SK-N-SH (cell line): Measurements from ENCODE around the gene ZFAND2A. TPM values are rescaled to one million over a fixed set of nuclear protein-coding genes. Genes with fewer than 3 reads are reported as not detected.

Source experiments
- CTCF ChIA-PET: fragments of 300-600, 350-600 bp; formaldehyde crosslinking; extraction: SDS; loops from one replicate; lab custom pipeline; 2021; lab: Yijun Ruan, JAX
- POLR2A ChIA-PET: fragments of 350-600 bp; sonication (Branson Sonifier 250); formaldehyde crosslinking; extraction: SDS; loops from one replicate; lab custom pipeline; 2020; ENCODE audit warnings: antibody characterized with exemption, inconsistent platforms; lab: Yijun Ruan, JAX
- DNase-seq: peaks from one replicate; pipeline ENCODE4 v3.0.0; 2012
- H2AFZ ChIP-seq: fragments of 200-600 bp; sonication (generic); 2 replicates; pipeline ENCODE4 v1.8.1; 2016; ENCODE audit warnings: antibody characterized with exemption, mild to moderate bottlenecking, low read depth
- H3F3A ChIP-seq: fragments of 200-600 bp; sonication (generic); replicated peaks from 2 replicates; pipeline ENCODE3; 2016; ENCODE audit warnings: antibody characterized with exemption, mild to moderate bottlenecking; ENCODE audit not compliant: insufficient read depth
- H3K27ac ChIP-seq, 2 experiments: fragments of 200-500 bp in 1 of 2; fragments of 200-600 bp in 1 of 2; sonication (Bioruptor generic) in 1 of 2; sonication (generic), shearing (Covaris generic) in 1 of 2; 2 replicates each; pipeline versions ENCODE4 v1.5.1 to v1.6.1; 2014 to 2016; ENCODE audit warnings: low read depth in 2 of 2, inconsistent platforms in 1 of 2, low read length in 1 of 2, mild to moderate bottlenecking in 1 of 2, mixed read lengths in 1 of 2
- H3K27me3 ChIP-seq: fragments of 200-600 bp; sonication (generic), shearing (Covaris generic); 2 replicates; pipeline ENCODE4 v1.6.1; 2016; ENCODE audit warnings: mixed run types; ENCODE audit not compliant: insufficient read depth
- H3K36me3 ChIP-seq, 2 experiments: fragments of 200-500 bp in 1 of 2; fragments of 200-600 bp in 1 of 2; sonication (Bioruptor generic) in 1 of 2; sonication (generic) in 1 of 2; replicated peaks in 1 of 2; 2 replicates each; pipeline versions ENCODE3 to v1.5.1; 2014 to 2016; ENCODE audit warnings: low read length in 1 of 2, mild to moderate bottlenecking in 1 of 2; ENCODE audit not compliant: insufficient read depth in 2 of 2, control insufficient read depth in 1 of 2
- H3K4me1 ChIP-seq, 2 experiments: fragments of 200-500 bp in 1 of 2; fragments of 200-600 bp in 1 of 2; sonication (Bioruptor generic) in 1 of 2; sonication (generic), shearing (Covaris generic) in 1 of 2; 2 replicates each; pipeline versions ENCODE4 v1.5.1 to v1.6.1; 2014 to 2016; ENCODE audit warnings: low read depth in 1 of 2, low read length in 1 of 2, mixed run types in 1 of 2; ENCODE audit not compliant: insufficient read depth in 2 of 2, control insufficient read depth in 1 of 2
- H3K4me2 ChIP-seq: fragments of 200-600 bp; sonication (generic), shearing (Covaris generic); 2 replicates; pipeline ENCODE4 v1.6.1; 2017; ENCODE audit warnings: mixed run types
- H3K4me3 ChIP-seq, 2 experiments: fragments of 200-500 bp in 1 of 2; fragments of 200-600 bp in 1 of 2; sonication (Bioruptor generic) in 1 of 2; sonication (generic), shearing (Covaris generic) in 1 of 2; 2 replicates each; pipeline versions ENCODE4 v1.5.1 to v1.8.1; 2014 to 2016; ENCODE audit warnings: low read depth in 2 of 2, inconsistent platforms in 1 of 2, low read length in 1 of 2, mild to moderate bottlenecking in 1 of 2, mixed read lengths in 1 of 2, moderate library complexity in 1 of 2
- H3K79me2 ChIP-seq: fragments of 200-600 bp; sonication (generic); 2 replicates; pipeline ENCODE4 v1.8.1; 2017; ENCODE audit warnings: mild to moderate bottlenecking; ENCODE audit not compliant: insufficient read depth
- H3K9ac ChIP-seq: fragments of 200-600 bp; sonication (generic); 2 replicates; pipeline ENCODE4 v1.6.1; 2017; ENCODE audit warnings: mixed run types
- H3K9me2 ChIP-seq: fragments of 200-600 bp; sonication (generic); 2 replicates; pipeline ENCODE4 v1.6.1; 2017; ENCODE audit warnings: mixed run types
- H3K9me3 ChIP-seq: fragments of 200-600 bp; sonication (generic); 2 replicates; pipeline ENCODE4 v1.6.1; 2017; ENCODE audit warnings: mixed run types, mild to moderate bottlenecking, moderate library complexity
- H4K20me1 ChIP-seq: fragments of 200-600 bp; sonication (generic); 2 replicates; pipeline ENCODE4 v1.6.1; 2017; ENCODE audit warnings: mild to moderate bottlenecking, mixed run types; ENCODE audit not compliant: insufficient read depth
- EP300 ChIP-seq, 2 experiments: IDR thresholded peaks; 2 replicates each; pipeline versions ENCODE4 v1.4.0 to v1.6.1; 2012; ENCODE audit warnings: borderline replicate concordance in 1 of 2, low read depth in 1 of 2, low read length in 1 of 2
- FOXJ3 ChIP-seq: sonication (generic); formaldehyde crosslinking; IDR thresholded peaks from 2 replicates; pipeline ENCODE4 v1.5.1; 2020; ENCODE audit warnings: mild to moderate bottlenecking, missing genetic modification reagents
- FOXM1 ChIP-seq: IDR thresholded peaks from 2 replicates; pipeline ENCODE4 v1.4.0; 2012; ENCODE audit warnings: low read depth, mild to moderate bottlenecking
- JUND ChIP-seq: IDR thresholded peaks from 2 replicates; pipeline ENCODE4 v1.4.0; 2012
- MEF2A ChIP-seq: IDR thresholded peaks from 2 replicates; pipeline ENCODE4 v1.4.0; 2012; ENCODE audit warnings: low read depth, borderline replicate concordance
- MXI1 ChIP-seq: IDR thresholded peaks from 2 replicates; pipeline ENCODE4 v1.6.1; 2012; ENCODE audit warnings: mild to moderate bottlenecking, low read depth, low read length, improper control_type of control experiment
- NFIC ChIP-seq: IDR thresholded peaks from 2 replicates; pipeline ENCODE4 v1.4.0; 2012; ENCODE audit warnings: borderline replicate concordance
- NRF1 ChIP-seq: IDR thresholded peaks from 2 replicates; pipeline ENCODE4 v1.6.1; 2012; ENCODE audit warnings: low read depth, mild to moderate bottlenecking, low read length
- POLR2AphosphoS5 ChIP-seq: IDR thresholded peaks from 2 replicates; pipeline ENCODE4 v1.6.1; 2012; ENCODE audit warnings: low read depth, low read length
- RAD21 ChIP-seq: IDR thresholded peaks from 2 replicates; pipeline ENCODE4 v1.6.1; 2012; ENCODE audit warnings: mild to moderate bottlenecking, low read length
- RCOR1 ChIP-seq: fragments of 150-350 bp; IDR thresholded peaks from 2 replicates; pipeline ENCODE4 v1.6.1; 2017; ENCODE audit warnings: antibody characterized with exemption, low read length
- SIN3A ChIP-seq: IDR thresholded peaks from 2 replicates; pipeline ENCODE4 v1.6.1; 2012; ENCODE audit warnings: low read depth, mild to moderate bottlenecking, low read length, moderate library complexity, borderline replicate concordance
- SMC3 ChIP-seq: IDR thresholded peaks from 2 replicates; pipeline ENCODE4 v1.6.1; 2012; ENCODE audit warnings: low read depth, low read length, improper control_type of control experiment
- TAF1 ChIP-seq: IDR thresholded peaks from 2 replicates; pipeline ENCODE4 v1.6.1; 2012; ENCODE audit warnings: low read depth, mild to moderate bottlenecking, low read length, moderate library complexity, borderline replicate concordance
- YY1 ChIP-seq: IDR thresholded peaks from 2 replicates; pipeline ENCODE4 v1.4.0; 2012; ENCODE audit warnings: low read depth, mild to moderate bottlenecking
- WGBS: methylation state at CpG from one replicate; pipeline ENCODE4 v1.1.6; 2017; ENCODE audit warnings: low lambda C conversion rate; 5-methylcytosine and 5-hydroxymethylcytosine counted together
- polyA plus RNA-seq, 3 experiments: library from polyadenylated mRNA; depleted of rRNA; stranded (reverse); fragments of >200 nt; gene quantifications; 2 replicates each; pipeline ENCODE4 v1.2.3, GENCODE V29; 2012
- TF ChIP-seq, protein P1 (sequence below): IDR thresholded peaks from 2 replicates; pipeline ENCODE4 v1.4.0; 2012; ENCODE audit warnings: low read depth, borderline replicate concordance
- TF ChIP-seq, protein P2 (sequence below): IDR thresholded peaks from 2 replicates; pipeline ENCODE4 v1.4.0; 2012; ENCODE audit warnings: low read depth, borderline replicate concordance

The ZFAND2A gene
- polyA plus RNA-seq, 1 of the 3 experiments (the other 2 are of a cell fraction): 38.9 TPM

DNA sequence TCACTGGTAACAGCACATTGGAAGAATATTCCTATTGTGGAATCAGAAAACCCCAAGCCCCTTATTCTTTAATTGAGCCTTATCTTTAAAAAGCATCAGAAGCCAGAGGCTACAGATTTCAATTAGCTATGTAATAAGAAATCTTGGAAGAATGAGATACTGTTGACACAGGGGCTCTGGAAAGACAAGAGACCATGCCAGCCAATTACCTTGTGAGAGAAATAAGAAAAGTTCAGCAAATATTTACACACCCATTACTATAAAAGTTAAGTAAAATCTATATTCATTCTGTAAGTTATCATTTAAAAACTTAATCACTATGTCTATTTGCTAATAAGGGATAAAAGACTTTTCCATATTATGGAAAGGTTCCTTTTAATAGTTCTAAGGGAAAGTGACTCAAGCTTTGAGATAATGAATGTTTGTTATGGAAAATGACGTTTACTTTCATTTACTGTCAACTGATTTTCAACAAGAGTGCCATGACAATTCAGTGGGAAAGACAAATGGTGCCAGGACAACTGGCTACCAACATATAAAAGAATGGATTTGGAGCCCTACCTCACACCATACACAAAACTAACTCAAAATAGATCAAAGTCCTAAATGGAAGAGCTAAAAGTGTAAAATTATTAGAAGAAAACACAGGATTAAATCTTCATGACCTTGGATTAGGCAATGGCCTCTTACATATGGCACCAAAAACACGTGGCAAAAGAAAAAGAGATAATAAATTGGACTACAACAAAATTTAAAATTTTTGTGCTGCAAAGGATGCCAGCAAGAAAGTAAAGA lies 28.3 kb downstream of the ZFAND2A start:
- H3K9me3 ChIP-seq: no peaks in the 10 kb centered on the region
- CTCF ChIA-PET: interaction anchor here (0.9 to 3.9 kb wide), 6 partner anchors 12 to 139 kb away, joined by 3 to 18 read pairs (median 10); partner anchors contain the start of gene GPER1
- WGBS: 93% methylated on average over 2 of the region's 2 CpGs
- no peak for TF ChIP-seq NFIC
- no peak for TF ChIP-seq JUND
- TF ChIP-seq RAD21: no peak
- TF ChIP-seq, protein P1, sequence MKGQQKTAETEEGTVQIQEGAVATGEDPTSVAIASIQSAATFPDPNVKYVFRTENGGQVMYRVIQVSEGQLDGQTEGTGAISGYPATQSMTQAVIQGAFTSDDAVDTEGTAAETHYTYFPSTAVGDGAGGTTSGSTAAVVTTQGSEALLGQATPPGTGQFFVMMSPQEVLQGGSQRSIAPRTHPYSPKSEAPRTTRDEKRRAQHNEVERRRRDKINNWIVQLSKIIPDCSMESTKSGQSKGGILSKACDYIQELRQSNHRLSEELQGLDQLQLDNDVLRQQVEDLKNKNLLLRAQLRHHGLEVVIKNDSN: no peak
- TF ChIP-seq POLR2AphosphoS5: no peak
- no peak for TF ChIP-seq FOXM1
- TF ChIP-seq YY1: no peak
- no peak for TF ChIP-seq MEF2A
- TF ChIP-seq RCOR1: no peak
- no peak for TF ChIP-seq MXI1
- no peak for TF ChIP-seq FOXJ3 (CRISPR knock-in tag)
- TF ChIP-seq SMC3: no peak
- no peak for TF ChIP-seq TAF1
- TF ChIP-seq NRF1: no peak
- TF ChIP-seq EP300 (IDR thresholded peaks at IDR 0.05; ENCODE audit: borderline replicate concordance in 1 of 2, low read depth in 1 of 2, low read length in 1 of 2): no peak
- no peak for TF ChIP-seq SIN3A
- TF ChIP-seq, protein P2, sequence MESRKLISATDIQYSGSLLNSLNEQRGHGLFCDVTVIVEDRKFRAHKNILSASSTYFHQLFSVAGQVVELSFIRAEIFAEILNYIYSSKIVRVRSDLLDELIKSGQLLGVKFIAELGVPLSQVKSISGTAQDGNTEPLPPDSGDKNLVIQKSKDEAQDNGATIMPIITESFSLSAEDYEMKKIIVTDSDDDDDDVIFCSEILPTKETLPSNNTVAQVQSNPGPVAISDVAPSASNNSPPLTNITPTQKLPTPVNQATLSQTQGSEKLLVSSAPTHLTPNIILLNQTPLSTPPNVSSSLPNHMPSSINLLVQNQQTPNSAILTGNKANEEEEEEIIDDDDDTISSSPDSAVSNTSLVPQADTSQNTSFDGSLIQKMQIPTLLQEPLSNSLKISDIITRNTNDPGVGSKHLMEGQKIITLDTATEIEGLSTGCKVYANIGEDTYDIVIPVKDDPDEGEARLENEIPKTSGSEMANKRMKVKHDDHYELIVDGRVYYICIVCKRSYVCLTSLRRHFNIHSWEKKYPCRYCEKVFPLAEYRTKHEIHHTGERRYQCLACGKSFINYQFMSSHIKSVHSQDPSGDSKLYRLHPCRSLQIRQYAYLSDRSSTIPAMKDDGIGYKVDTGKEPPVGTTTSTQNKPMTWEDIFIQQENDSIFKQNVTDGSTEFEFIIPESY: no peak
- peaks cover 56% of the 10 kb centered on the region for H3K79me2 ChIP-seq
- no peak overlapping the region for H2AFZ ChIP-seq
- peaks cover 3 to 10% of the 10 kb centered on the region in 2 experiments for H3K36me3 ChIP-seq
- H3F3A ChIP-seq: peaks cover 5% of the 10 kb centered on the region
- no peak overlapping the region for H3K9ac ChIP-seq
- H3K9me2 ChIP-seq: no peaks in the 10 kb centered on the region
- peaks cover under 1 to 1% of the 10 kb centered on the region in 2 experiments; a peak in 2 of 4 replicates for H3K4me1 ChIP-seq
- no peak overlapping the region for H3K4me3 ChIP-seq
- DNase-seq: no peak
- H3K27ac ChIP-seq: no peak overlapping the region
- H4K20me1 ChIP-seq: no peaks in the 10 kb centered on the region
- H3K27me3 ChIP-seq: no peaks in the 10 kb centered on the region
- POLR2A ChIA-PET: no interaction called here
- no peak overlapping the region for H3K4me2 ChIP-seq
